HuH-7 (cell line): Measurements from ENCODE around the gene CHRM1.
A peak's percentile ranks its signal among the peaks of the same experiment; 100 is the strongest.

ENCODE experiments used
- DNase-seq: peaks from one replicate; pipeline ENCODE4 v3.0.0; 2011; ENCODE audit warnings: low spot score

CHRM1 gene

GRCh38 chr11:62925745-62926679 is 4.8 kb upstream of the CHRM1 start:
- no peak for DNase-seq

GRCh38 chr11:62925308-62925707 is 4.1 kb upstream of the CHRM1 start:
- DNase-seq: no peak

GRCh38 chr11:62923601-62924411 is 2.6 kb upstream of the CHRM1 start:
- no peak for DNase-seq

- DNase-seq: no peak
These were observed 1.7 kb upstream of the CHRM1 start for GRCh38 chr11:62922653-62923431.

GRCh38 chr11:62922189-62922589 is 1.0 kb upstream of the CHRM1 start:
- DNase-seq: no peak

- no peak for DNase-seq
These were observed 518 bp upstream of the CHRM1 start for GRCh38 chr11:62921573-62922188.

- no peak for DNase-seq
These were observed 1.1 kb downstream of the CHRM1 start for GRCh38 chr11:62919898-62920640.

- DNase-seq: no peak
These were observed 1.7 kb downstream of the CHRM1 start for GRCh38 chr11:62919476-62919875.

GRCh38 chr11:62918531-62918930 is 2.6 kb downstream of the CHRM1 start:
- peak; percentile 60 for DNase-seq

- DNase-seq: no peak
These were observed 3.2 kb downstream of the CHRM1 start for GRCh38 chr11:62917906-62918502.

- DNase-seq: no peak
These were observed 6.7 kb downstream of the CHRM1 start for GRCh38 chr11:62914416-62914815.

- DNase-seq: no peak
These were observed 8.9 kb downstream of the CHRM1 start for GRCh38 chr11:62912268-62912667.

- no peak for DNase-seq
These were observed 9.7 kb downstream of the CHRM1 start for GRCh38 chr11:62911137-62912130.

- no peak for DNase-seq
These were observed 10.9 kb downstream of the CHRM1 start for GRCh38 chr11:62910141-62910882.

GRCh38 chr11:62909107-62909894 is 11.9 kb downstream of the CHRM1 start:
- peak; percentile 82 for DNase-seq

- no peak for DNase-seq
These were observed 12.6 kb downstream of the CHRM1 start for GRCh38 chr11:62908468-62909072.

- DNase-seq: peak; percentile 80
These were observed 15.1 kb downstream of the CHRM1 start for GRCh38 chr11:62905927-62906531.
